ENCODE data around the gene TSPAN3. TPM values are rescaled to one million over a fixed set of nuclear protein-coding genes. Genes with fewer than 3 reads are reported as not detected.

Gene TSPAN3
- total RNA-seq, 1 donor from 2014 or later: 252 TPM

DNA sequence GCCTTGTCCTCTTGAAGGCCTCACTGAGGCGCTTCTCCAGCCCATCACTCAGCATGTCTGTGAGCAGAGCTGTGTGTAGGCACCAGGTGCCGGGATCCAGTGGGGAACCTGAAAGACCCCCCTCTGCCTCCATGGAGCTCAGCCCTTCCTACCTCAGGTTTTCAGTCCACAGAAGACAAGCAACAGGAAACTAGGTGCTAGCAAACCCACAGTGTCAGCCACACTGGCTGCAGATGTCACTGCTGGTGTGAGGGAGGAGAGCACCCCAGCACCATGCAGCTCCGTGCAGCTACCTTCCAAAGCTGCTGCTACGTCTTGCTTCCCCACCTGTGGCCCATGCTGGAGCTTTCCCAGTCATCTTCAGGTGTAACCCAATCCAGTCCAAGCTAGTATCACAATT, 58.0 kb downstream of the TSPAN3 start:
- TF ChIP-seq, protein P1, sequence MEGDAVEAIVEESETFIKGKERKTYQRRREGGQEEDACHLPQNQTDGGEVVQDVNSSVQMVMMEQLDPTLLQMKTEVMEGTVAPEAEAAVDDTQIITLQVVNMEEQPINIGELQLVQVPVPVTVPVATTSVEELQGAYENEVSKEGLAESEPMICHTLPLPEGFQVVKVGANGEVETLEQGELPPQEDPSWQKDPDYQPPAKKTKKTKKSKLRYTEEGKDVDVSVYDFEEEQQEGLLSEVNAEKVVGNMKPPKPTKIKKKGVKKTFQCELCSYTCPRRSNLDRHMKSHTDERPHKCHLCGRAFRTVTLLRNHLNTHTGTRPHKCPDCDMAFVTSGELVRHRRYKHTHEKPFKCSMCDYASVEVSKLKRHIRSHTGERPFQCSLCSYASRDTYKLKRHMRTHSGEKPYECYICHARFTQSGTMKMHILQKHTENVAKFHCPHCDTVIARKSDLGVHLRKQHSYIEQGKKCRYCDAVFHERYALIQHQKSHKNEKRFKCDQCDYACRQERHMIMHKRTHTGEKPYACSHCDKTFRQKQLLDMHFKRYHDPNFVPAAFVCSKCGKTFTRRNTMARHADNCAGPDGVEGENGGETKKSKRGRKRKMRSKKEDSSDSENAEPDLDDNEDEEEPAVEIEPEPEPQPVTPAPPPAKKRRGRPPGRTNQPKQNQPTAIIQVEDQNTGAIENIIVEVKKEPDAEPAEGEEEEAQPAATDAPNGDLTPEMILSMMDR (IDR thresholded peaks at IDR 0.05; ENCODE audit: insufficient read depth, low read length, poor library complexity, severe bottlenecking): no peak

DNA sequence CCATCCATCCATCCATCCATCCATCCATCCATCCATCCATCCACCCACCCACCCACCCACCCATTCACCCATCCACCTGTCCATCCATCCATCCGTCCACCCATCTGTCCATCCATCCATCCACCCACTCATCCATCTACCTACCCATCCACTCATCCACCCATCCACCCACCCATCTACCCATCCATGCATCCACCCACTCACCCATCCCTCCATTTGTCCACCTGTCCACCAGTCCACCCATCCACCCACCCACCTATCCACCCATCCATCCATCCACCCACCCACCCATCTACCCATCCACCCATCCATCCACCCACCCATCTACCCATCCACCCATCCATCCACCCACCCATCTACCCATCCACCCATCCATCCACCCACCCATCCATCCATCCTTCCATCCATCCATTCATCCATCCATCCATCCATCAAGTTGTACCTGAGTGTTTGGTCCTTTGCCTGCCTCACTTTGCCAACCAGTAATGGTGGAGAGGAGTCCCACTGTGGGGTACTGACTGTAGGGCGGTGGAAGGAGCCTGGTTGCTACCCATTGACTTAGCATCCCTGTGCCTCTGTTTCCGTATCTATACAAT, 58.7 kb downstream of the TSPAN3 start:
- TF ChIP-seq, protein P1 (IDR thresholded peaks at IDR 0.05; ENCODE audit: insufficient read depth, low read length, poor library complexity, severe bottlenecking): no peak
- no peak for DNase-seq (ENCODE audit: low read depth)
- Histone ChIP-seq H3K27me3 (ENCODE audit: control insufficient read depth, insufficient read depth, low read length) (peaks cover 3% of the 10 kb centered on the region), H3K4me3 (ENCODE audit: low read depth, low read length) (no peak overlapping the region), H3K36me3 (ENCODE audit: control insufficient read depth, insufficient read depth, low read length) (no peaks in the 10 kb centered on the region)

More for the DNA sequence above, 58.0 kb downstream of the TSPAN3 start:
- Histone ChIP-seq H3K27me3 (ENCODE audit: control insufficient read depth, insufficient read depth, low read length) (peaks cover 6% of the 10 kb centered on the region), H3K36me3 (ENCODE audit: control insufficient read depth, insufficient read depth, low read length) (no peaks in the 10 kb centered on the region), H3K4me3 (ENCODE audit: low read depth, low read length) (no peak overlapping the region)
- no peak for DNase-seq (ENCODE audit: low read depth)

DNA sequence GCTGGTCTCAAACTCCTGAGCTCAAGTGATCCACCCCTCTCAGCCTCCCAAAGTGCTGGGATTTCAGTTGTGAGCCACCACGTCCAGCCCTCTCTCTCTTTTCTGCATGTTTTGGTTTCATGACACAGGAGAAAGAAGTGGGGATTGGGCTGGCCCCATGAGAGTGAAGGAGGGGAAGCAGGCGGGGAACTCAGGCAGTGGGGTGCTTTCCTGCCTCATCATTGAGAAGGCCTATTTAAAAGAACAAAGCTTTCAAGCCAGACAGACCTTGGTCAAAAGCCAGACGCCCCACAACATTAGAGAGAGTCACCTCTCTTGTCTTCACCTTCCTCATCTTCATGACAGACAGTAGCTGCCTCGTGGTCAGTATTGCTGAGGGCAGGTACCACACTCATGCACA, 60.1 kb downstream of the TSPAN3 start:
- peaks cover 2% of the 10 kb centered on the region for H3K27me3 ChIP-seq (ENCODE audit: control insufficient read depth, insufficient read depth, low read length)
- TF ChIP-seq, protein P1 (IDR thresholded peaks at IDR 0.05; ENCODE audit: insufficient read depth, low read length, poor library complexity, severe bottlenecking): no peak
- DNase-seq (ENCODE audit: low read depth): no peak
- no peaks in the 10 kb centered on the region for H3K36me3 ChIP-seq (ENCODE audit: control insufficient read depth, insufficient read depth, low read length)
- H3K4me3 ChIP-seq (ENCODE audit: low read depth, low read length): no peak overlapping the region

DNA sequence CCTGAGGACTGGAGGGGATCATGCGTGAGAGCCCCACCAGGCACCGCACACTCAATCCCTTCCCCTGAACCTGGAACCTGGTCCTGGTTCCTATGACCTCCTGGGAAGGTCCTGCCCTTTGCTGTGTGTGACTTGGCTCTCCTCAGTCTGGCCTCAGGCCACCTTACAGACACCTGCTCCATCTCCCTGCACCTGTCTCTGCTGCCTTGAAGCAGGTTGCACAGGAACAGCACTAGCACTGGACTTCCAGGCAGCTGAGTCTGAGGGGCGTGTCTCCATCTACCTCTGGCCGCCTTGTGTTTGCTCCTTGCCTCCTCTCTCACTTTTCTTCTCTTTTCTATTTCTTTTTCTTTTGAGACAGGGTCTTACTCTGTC, 60.6 kb downstream of the TSPAN3 start:
- TF ChIP-seq, protein P1 (IDR thresholded peaks at IDR 0.05; ENCODE audit: insufficient read depth, low read length, poor library complexity, severe bottlenecking): no peak
- no peak for DNase-seq (ENCODE audit: low read depth)
- no peaks in the 10 kb centered on the region for H3K36me3 ChIP-seq (ENCODE audit: control insufficient read depth, insufficient read depth, low read length)

DNA sequence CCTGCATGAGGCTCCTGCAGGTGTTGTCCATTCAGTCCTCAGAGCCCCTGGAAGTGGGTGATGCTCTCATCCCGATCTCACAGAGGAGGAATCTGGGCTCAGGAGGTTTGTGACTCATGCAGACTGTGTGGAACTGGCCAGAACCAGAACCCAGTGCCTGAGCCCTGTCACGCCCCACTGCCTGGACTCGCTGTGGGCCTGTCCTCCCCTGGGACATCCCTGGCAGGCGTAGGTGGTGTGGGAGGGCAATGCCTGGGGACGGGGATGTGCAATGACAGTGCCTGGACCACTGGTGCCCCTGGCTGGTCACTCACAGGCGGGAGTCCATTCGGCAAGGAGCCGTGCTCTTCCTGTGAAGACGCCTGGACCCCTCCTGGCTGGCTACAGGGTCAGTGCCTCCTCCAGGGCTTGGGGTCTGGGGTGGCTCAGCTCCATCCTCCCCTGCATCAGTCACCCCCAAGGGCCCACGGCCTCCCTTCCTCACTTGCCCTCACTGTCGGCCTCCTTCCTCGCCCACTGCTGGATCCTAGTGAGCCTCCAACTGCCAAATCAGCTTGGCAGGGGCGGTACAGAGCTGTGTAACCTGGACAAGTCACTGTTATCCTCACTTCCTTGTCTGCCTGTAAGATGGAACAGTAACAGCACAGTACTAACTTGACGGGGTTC, 61.1 kb downstream of the TSPAN3 start:
- DNase-seq (ENCODE audit: low read depth): no peak
- Histone ChIP-seq H3K36me3 (ENCODE audit: control insufficient read depth, insufficient read depth, low read length) (no peaks in the 10 kb centered on the region), H3K27me3 (ENCODE audit: control insufficient read depth, insufficient read depth, low read length) (peaks cover 2% of the 10 kb centered on the region), H3K4me3 (ENCODE audit: low read depth, low read length) (no peak overlapping the region)
- TF ChIP-seq, protein P1 (IDR thresholded peaks at IDR 0.05; ENCODE audit: insufficient read depth, low read length, poor library complexity, severe bottlenecking): no peak

More for the DNA sequence above, 60.6 kb downstream of the TSPAN3 start:
- peaks cover 2% of the 10 kb centered on the region for H3K27me3 ChIP-seq (ENCODE audit: control insufficient read depth, insufficient read depth, low read length)
- no peak overlapping the region for H3K4me3 ChIP-seq (ENCODE audit: low read depth, low read length)

DNA sequence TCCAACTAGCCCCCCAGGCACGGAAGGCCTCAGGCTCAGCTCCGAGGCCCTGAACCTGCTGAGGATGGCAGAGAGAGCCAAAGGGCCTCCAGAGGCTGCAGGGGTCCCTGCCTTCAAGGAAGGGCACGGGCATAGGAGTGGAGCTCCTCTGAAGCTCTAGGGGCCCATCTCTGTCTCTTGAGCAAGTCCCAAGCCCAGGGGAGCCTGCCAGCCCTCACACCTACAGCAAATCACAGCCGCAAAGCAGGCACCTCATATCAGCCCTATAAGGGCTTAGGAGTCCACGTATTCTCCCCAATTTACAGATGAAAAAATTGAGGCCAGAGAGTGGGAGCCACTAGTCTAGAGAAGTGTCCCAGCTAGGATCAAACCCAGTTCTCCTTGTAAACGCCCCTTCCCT, 61.7 kb downstream of the TSPAN3 start:
- Histone ChIP-seq H3K4me3 (ENCODE audit: low read depth, low read length) (no peak overlapping the region), H3K27me3 (ENCODE audit: control insufficient read depth, insufficient read depth, low read length) (peaks cover 2% of the 10 kb centered on the region), H3K36me3 (ENCODE audit: control insufficient read depth, insufficient read depth, low read length) (no peaks in the 10 kb centered on the region)
- DNase-seq (ENCODE audit: low read depth): no peak
- TF ChIP-seq, protein P1 (IDR thresholded peaks at IDR 0.05; ENCODE audit: insufficient read depth, low read length, poor library complexity, severe bottlenecking): no peak
